Measurements from ENCODE around the gene ESPNL. TPM values are rescaled to one million over a fixed set of nuclear protein-coding genes. Genes with fewer than 3 reads are reported as not detected.

ESPNL gene
- total RNA-seq, 1 donor from 2014 or later, result not detected

- Mint-ChIP-seq H3K27ac (ENCODE audit: unreplicated experiment) (no peak overlapping the region), H3K4me3 (ENCODE audit: unreplicated experiment) (no peak overlapping the region), H3K36me3 (ENCODE audit: unreplicated experiment) (peaks cover 13% of the 10 kb centered on the region), H3K4me1 (ENCODE audit: unreplicated experiment) (no peaks in the 10 kb centered on the region), H3K9me3 (ENCODE audit: unreplicated experiment) (no peaks in the 10 kb centered on the region), H3K27me3 (ENCODE audit: unreplicated experiment) (no peaks in the 10 kb centered on the region)
- no peak for TF ChIP-seq CTCF (IDR thresholded peaks at IDR 0.05)
- DNase-seq (ENCODE audit: extremely low spot score, unreplicated experiment), result peak; percentile 59
These were observed 9.3 kb upstream of the ESPNL start for GRCh38 chr2:238090887-238091286.

- peak; percentile 72 for DNase-seq (ENCODE audit: extremely low spot score, unreplicated experiment)
- no peak for TF ChIP-seq CTCF (IDR thresholded peaks at IDR 0.05)
- H3K4me1 Mint-ChIP-seq (ENCODE audit: unreplicated experiment), result peaks cover 5% of the 10 kb centered on the region
- H3K4me3 Mint-ChIP-seq (ENCODE audit: unreplicated experiment), result no peak overlapping the region
- H3K27me3 Mint-ChIP-seq (ENCODE audit: unreplicated experiment), result no peaks in the 10 kb centered on the region
- H3K9me3 Mint-ChIP-seq (ENCODE audit: unreplicated experiment), result no peaks in the 10 kb centered on the region
- no peak overlapping the region for H3K27ac Mint-ChIP-seq (ENCODE audit: unreplicated experiment)
- H3K36me3 Mint-ChIP-seq (ENCODE audit: unreplicated experiment), result peaks cover 13% of the 10 kb centered on the region
These were observed 8.6 kb upstream of the ESPNL start for GRCh38 chr2:238091436-238092060.

- DNase-seq (ENCODE audit: extremely low spot score, unreplicated experiment), result peak; percentile 76
- H3K4me3 Mint-ChIP-seq (ENCODE audit: unreplicated experiment), result no peak overlapping the region
- no peaks in the 10 kb centered on the region for H3K27me3 Mint-ChIP-seq (ENCODE audit: unreplicated experiment)
- no peak for TF ChIP-seq CTCF (IDR thresholded peaks at IDR 0.05)
- peaks cover 13% of the 10 kb centered on the region for H3K36me3 Mint-ChIP-seq (ENCODE audit: unreplicated experiment)
- peaks cover 6% of the 10 kb centered on the region for H3K4me1 Mint-ChIP-seq (ENCODE audit: unreplicated experiment)
- H3K27ac Mint-ChIP-seq (ENCODE audit: unreplicated experiment), result no peak overlapping the region
- H3K9me3 Mint-ChIP-seq (ENCODE audit: unreplicated experiment), result no peaks in the 10 kb centered on the region
These were observed 7.6 kb upstream of the ESPNL start for GRCh38 chr2:238092486-238093035.

- Mint-ChIP-seq H3K36me3 (ENCODE audit: unreplicated experiment) (peaks cover 13% of the 10 kb centered on the region), H3K27ac (ENCODE audit: unreplicated experiment) (no peak overlapping the region), H3K9me3 (ENCODE audit: unreplicated experiment) (no peaks in the 10 kb centered on the region), H3K4me1 (ENCODE audit: unreplicated experiment) (peaks cover 6% of the 10 kb centered on the region), H3K27me3 (ENCODE audit: unreplicated experiment) (no peaks in the 10 kb centered on the region), H3K4me3 (ENCODE audit: unreplicated experiment) (no peak overlapping the region)
- no peak for TF ChIP-seq CTCF (IDR thresholded peaks at IDR 0.05)
- DNase-seq (ENCODE audit: extremely low spot score, unreplicated experiment), result peak; percentile 69
These were observed 6.7 kb upstream of the ESPNL start for GRCh38 chr2:238093181-238094140.
